Kidney (tissue), 14 donors: ENCODE results near the gene KDM3A. TPM values are rescaled to one million over a fixed set of nuclear protein-coding genes. Genes with fewer than 3 reads are reported as not detected.

ENCODE experiments used
- DNase-seq, 5 donors: peaks; one replicate each; pipeline ENCODE4 v3.0.0-alpha.2; 2013 to 2020
- FAIRE-seq: peaks from 2 replicates; lab custom pipeline; 2012; peaks lifted over from hg19 to GRCh38; lab: Jason Lieb, UNC
- H3K27ac ChIP-seq, 2 donors: one replicate each; pipeline ENCODE4 v1.7.0; 2013; ENCODE audit warnings: low read depth in 2 of 2, low read length in 2 of 2, inconsistent platforms in 1 of 2
- H3K27me3 ChIP-seq: one replicate; pipeline ENCODE4 v1.7.1; 2013; ENCODE audit warnings: low read length, inconsistent platforms; ENCODE audit not compliant: control insufficient read depth, insufficient read depth
- H3K36me3 ChIP-seq, 3 donors: one replicate each; pipeline versions ENCODE4 v1.7.0 to v1.7.1; 2013; ENCODE audit warnings: low read length in 3 of 3, control low read depth in 1 of 3, inconsistent platforms in 1 of 3; ENCODE audit not compliant: insufficient read depth in 3 of 3, control insufficient read depth in 2 of 3
- H3K4me1 ChIP-seq, 3 donors: one replicate each; pipeline versions ENCODE4 v1.7.0 to v1.7.1; 2013; ENCODE audit warnings: low read length in 3 of 3, inconsistent platforms in 1 of 3, low read depth in 1 of 3; ENCODE audit not compliant: control insufficient read depth in 2 of 3, insufficient read depth in 2 of 3
- H3K4me3 ChIP-seq, 3 donors: one replicate each; pipeline versions ENCODE4 v1.7.0 to v1.8.1; 2013; ENCODE audit warnings: low read length in 3 of 3, control low read depth in 1 of 3, inconsistent platforms in 1 of 3
- H3K9ac ChIP-seq, 3 donors: one replicate each; pipeline versions ENCODE4 v1.7.0 to v1.7.1; 2013; ENCODE audit warnings: low read length in 3 of 3, control low read depth in 1 of 3, inconsistent platforms in 1 of 3
- H3K9me3 ChIP-seq, 3 donors: one replicate each; pipeline versions ENCODE4 v1.7.0 to v1.7.1; 2013; ENCODE audit warnings: low read length in 3 of 3, control low read depth in 1 of 3, inconsistent platforms in 1 of 3; ENCODE audit not compliant: control insufficient read depth in 2 of 3, insufficient read depth in 1 of 3
- intact Hi-C: fragments of 100-400 bp; cut with DNase I; formaldehyde crosslinking; loops from one replicate; pipeline ENCODE4 v1.11.1; 2022
- polyA plus RNA-seq: library from polyadenylated mRNA; stranded (reverse); fragments of 350-450 nt; fragmentation: Illumina TruSeq; extraction: RNeasy Lipid Tissue Mini Kit (QIAGEN cat#74804); gene quantifications from one replicate; pipeline ENCODE4 v1.2.3, GENCODE V29; 2014; ENCODE audit warnings: low read depth, low replicate concordance; ENCODE audit not compliant: insufficient read depth
- total RNA-seq: library from RNA; stranded (reverse); fragmentation: NEBNext Ultra II Directional; extraction: Animal tissue kit (Norgen Biotek cat#: 25700); gene quantifications from one replicate; pipeline ENCODE4 v1.2.1, GENCODE V29; 2021
- TF ChIP-seq, protein P1 (sequence below): IDR thresholded peaks from 3 replicates; pipeline ENCODE4 v1.5.1; 2012; ENCODE audit warnings: mild to moderate bottlenecking, moderate library complexity, borderline replicate concordance; ENCODE audit not compliant: insufficient read depth; ENCODE audit errors: extremely low read depth
- donor health status: control.
- donor health status: control.
- donor health status: control.
- donor health status: control.
- donor health status: control.
- donor health status: DM: yes; HTN: yes; CAD: no.
- donor health status: Normal renal cell carcinoma (clear cell type).

The KDM3A gene
- total and polyA plus RNA-seq, 2 donors from 2014 or later = 10.9 to 43.8 TPM

GRCh38 chr2:86521922-86522321, 80.8 kb downstream of the KDM3A start:
- Histone ChIP-seq H3K27me3 (no peaks in the 10 kb centered on the region), H3K27ac (no peak overlapping the region), H3K9me3 (no peaks in the 10 kb centered on the region), H3K4me1 (no peaks in the 10 kb centered on the region), H3K36me3 (peaks cover 0 to 3% (median 0%) of the 10 kb centered on the region in 3 donors), H3K4me3 (no peak overlapping the region), H3K9ac (no peak overlapping the region)
- FAIRE-seq (no peak), DNase-seq (no peak)
- TF ChIP-seq, protein P1, sequence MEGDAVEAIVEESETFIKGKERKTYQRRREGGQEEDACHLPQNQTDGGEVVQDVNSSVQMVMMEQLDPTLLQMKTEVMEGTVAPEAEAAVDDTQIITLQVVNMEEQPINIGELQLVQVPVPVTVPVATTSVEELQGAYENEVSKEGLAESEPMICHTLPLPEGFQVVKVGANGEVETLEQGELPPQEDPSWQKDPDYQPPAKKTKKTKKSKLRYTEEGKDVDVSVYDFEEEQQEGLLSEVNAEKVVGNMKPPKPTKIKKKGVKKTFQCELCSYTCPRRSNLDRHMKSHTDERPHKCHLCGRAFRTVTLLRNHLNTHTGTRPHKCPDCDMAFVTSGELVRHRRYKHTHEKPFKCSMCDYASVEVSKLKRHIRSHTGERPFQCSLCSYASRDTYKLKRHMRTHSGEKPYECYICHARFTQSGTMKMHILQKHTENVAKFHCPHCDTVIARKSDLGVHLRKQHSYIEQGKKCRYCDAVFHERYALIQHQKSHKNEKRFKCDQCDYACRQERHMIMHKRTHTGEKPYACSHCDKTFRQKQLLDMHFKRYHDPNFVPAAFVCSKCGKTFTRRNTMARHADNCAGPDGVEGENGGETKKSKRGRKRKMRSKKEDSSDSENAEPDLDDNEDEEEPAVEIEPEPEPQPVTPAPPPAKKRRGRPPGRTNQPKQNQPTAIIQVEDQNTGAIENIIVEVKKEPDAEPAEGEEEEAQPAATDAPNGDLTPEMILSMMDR = no peak
- intact Hi-C loops = no loop called here

GRCh38 chr2:86522711-86523110, 81.5 kb downstream of the KDM3A start:
- intact Hi-C loops = no loop called here
- TF ChIP-seq, protein P1 = no peak
- peaks cover 0 to 7% (median 5%) of the 10 kb centered on the region in 3 donors for H3K36me3 ChIP-seq
- no peak overlapping the region for H3K4me3 ChIP-seq
- DNase-seq (no peak), FAIRE-seq (no peak)
- no peaks in the 10 kb centered on the region for H3K27me3 ChIP-seq
- H3K27ac ChIP-seq = no peak overlapping the region
- H3K9ac ChIP-seq = no peak overlapping the region
- no peaks in the 10 kb centered on the region for H3K9me3 ChIP-seq
- H3K4me1 ChIP-seq = no peaks in the 10 kb centered on the region

- no peak overlapping the region for H3K4me3 ChIP-seq
- intact Hi-C loops = no loop called here
- DNase-seq = no peak
- H3K36me3 ChIP-seq = peaks cover 0 to 10% (median 8%) of the 10 kb centered on the region in 3 donors
- H3K9me3 ChIP-seq = no peaks in the 10 kb centered on the region
- H3K9ac ChIP-seq = no peak overlapping the region
- no peaks in the 10 kb centered on the region for H3K4me1 ChIP-seq
- H3K27ac ChIP-seq = no peak overlapping the region
- no peak for FAIRE-seq
- TF ChIP-seq, protein P1 = no peak
- H3K27me3 ChIP-seq = no peaks in the 10 kb centered on the region
These were observed 82.3 kb downstream of the KDM3A start for GRCh38 chr2:86523491-86523890.
